HG02571 (cell line): ENCODE data around the gene ALDOA.
"Not testable (repeated sequence)": the region's sequence is repeated elsewhere in the genome, so short reads cannot be mapped to it uniquely, and the experiment has no call there.

Experiments
- ATAC-seq: cut with Tn5 transposase; IDR thresholded peaks from one replicate; pipeline ENCODE4 v1.9.1; 2021; ENCODE audit warnings: mild to moderate bottlenecking, moderate library complexity; ENCODE audit not compliant: unreplicated experiment

ALDOA gene

GRCh38 chr16:30040690-30041089 is 24.9 kb upstream of the ALDOA start:
- ATAC-seq, result not testable (repeated sequence)

- no peak for ATAC-seq
These were observed 23.7 kb upstream of the ALDOA start for GRCh38 chr16:30041841-30042240.

GRCh38 chr16:30046178-30046577 is 19.4 kb upstream of the ALDOA start:
- no peak for ATAC-seq

- no peak for ATAC-seq
These were observed 19.0 kb upstream of the ALDOA start for GRCh38 chr16:30046588-30046987.

GRCh38 chr16:30049871-30050270 is 15.7 kb upstream of the ALDOA start:
- ATAC-seq, result no peak

- ATAC-seq, result no peak
These were observed 14.0 kb upstream of the ALDOA start for GRCh38 chr16:30051518-30051917.

GRCh38 chr16:30052671-30053372 is 12.7 kb upstream of the ALDOA start:
- ATAC-seq, result peak; percentile 43

- ATAC-seq, result no peak
These were observed 12.1 kb upstream of the ALDOA start for GRCh38 chr16:30053376-30054015.

GRCh38 chr16:30054451-30054850 is 11.1 kb upstream of the ALDOA start:
- ATAC-seq, result no peak

GRCh38 chr16:30054959-30055553 is 10.5 kb upstream of the ALDOA start:
- no peak for ATAC-seq

GRCh38 chr16:30060346-30060745 is 5.2 kb upstream of the ALDOA start:
- ATAC-seq, result no peak

GRCh38 chr16:30060836-30061554 is 4.6 kb upstream of the ALDOA start:
- ATAC-seq, result no peak

- ATAC-seq, result no peak
These were observed 2.2 kb upstream of the ALDOA start for GRCh38 chr16:30063278-30063892.

- ATAC-seq, result peak; percentile 26
These were observed 1.4 kb upstream of the ALDOA start for GRCh38 chr16:30063893-30064728.

- ATAC-seq, result no peak
These were observed 845 bp upstream of the ALDOA start for GRCh38 chr16:30064729-30065101.

- peak; percentile 2 for ATAC-seq
These were observed 592 bp downstream of the ALDOA start for GRCh38 chr16:30065943-30066760.

GRCh38 chr16:30066761-30067583 is 1.4 kb downstream of the ALDOA start:
- no peak for ATAC-seq

- ATAC-seq, result no peak
These were observed 2.0 kb downstream of the ALDOA start for GRCh38 chr16:30067584-30067916.

- ATAC-seq, result no peak
These were observed 2.8 kb downstream of the ALDOA start for GRCh38 chr16:30068333-30068732.
